OCI-M2 (cell line): ENCODE measurements around the gene HOXC13.

Experiments used
- DNase-seq: peaks from one replicate; lab custom pipeline; 2025; ENCODE audit not compliant: unreplicated experiment; lab: John Stamatoyannopoulos, UW

The HOXC13 gene

GRCh38 chr12:53954694-53955035 is 16.0 kb downstream of the HOXC13 start, which contains the start of gene HOXC12:
Gene HOXC12 (plus strand): TSS chr12:53954903. CDS start chr12:53954930, 27 bp downstream.
- DNase-seq = no peak

GRCh38 chr12:53955036-53955775 is 16.6 kb downstream of the HOXC13 start:
- DNase-seq = no peak

GRCh38 chr12:53955776-53956250 is 17.2 kb downstream of the HOXC13 start:
- DNase-seq = no peak

- DNase-seq = no peak
Observed at GRCh38 chr12:53956251-53956887, 17.7 kb downstream of the HOXC13 start.

GRCh38 chr12:53956914-53957536 is 18.4 kb downstream of the HOXC13 start:
- DNase-seq = no peak

GRCh38 chr12:53958128-53958527 is 19.5 kb downstream of the HOXC13 start:
- DNase-seq = no peak

GRCh38 chr12:53959314-53959713 is 20.7 kb downstream of the HOXC13 start:
- DNase-seq = no peak

GRCh38 chr12:53960187-53961024 is 21.8 kb downstream of the HOXC13 start:
- no peak for DNase-seq

GRCh38 chr12:53961025-53961761 is 22.6 kb downstream of the HOXC13 start:
- no peak for DNase-seq

GRCh38 chr12:53963005-53963404 is 24.4 kb downstream of the HOXC13 start:
- no peak for DNase-seq

GRCh38 chr12:53963434-53964314 is 25.0 kb downstream of the HOXC13 start:
- no peak for DNase-seq

- DNase-seq = no peak
Observed at GRCh38 chr12:53964315-53964713, 25.7 kb downstream of the HOXC13 start.

- no peak for DNase-seq
Observed at GRCh38 chr12:53965281-53966084, 26.9 kb downstream of the HOXC13 start.

GRCh38 chr12:53966085-53966384 is 27.4 kb downstream of the HOXC13 start:
- DNase-seq = no peak

- DNase-seq = no peak
Observed at GRCh38 chr12:53966385-53967133, 27.9 kb downstream of the HOXC13 start.

GRCh38 chr12:53967421-53967925 is 28.8 kb downstream of the HOXC13 start:
- no peak for DNase-seq

- no peak for DNase-seq
Observed at GRCh38 chr12:53968214-53969127, 29.8 kb downstream of the HOXC13 start.
